GM12872 (cell line): Measurements from ENCODE around the gene RPL3.
A peak's percentile ranks its signal among the peaks of the same experiment; 100 is the strongest.

Experiments used
- TF ChIP-seq, protein P1 (sequence below): IDR thresholded peaks from 3 replicates; pipeline ENCODE4 v1.5.1; 2011; ENCODE audit warnings: low read depth, mild to moderate bottlenecking, low read length, moderate library complexity; ENCODE audit not compliant: insufficient read depth

The RPL3 gene

DNA sequence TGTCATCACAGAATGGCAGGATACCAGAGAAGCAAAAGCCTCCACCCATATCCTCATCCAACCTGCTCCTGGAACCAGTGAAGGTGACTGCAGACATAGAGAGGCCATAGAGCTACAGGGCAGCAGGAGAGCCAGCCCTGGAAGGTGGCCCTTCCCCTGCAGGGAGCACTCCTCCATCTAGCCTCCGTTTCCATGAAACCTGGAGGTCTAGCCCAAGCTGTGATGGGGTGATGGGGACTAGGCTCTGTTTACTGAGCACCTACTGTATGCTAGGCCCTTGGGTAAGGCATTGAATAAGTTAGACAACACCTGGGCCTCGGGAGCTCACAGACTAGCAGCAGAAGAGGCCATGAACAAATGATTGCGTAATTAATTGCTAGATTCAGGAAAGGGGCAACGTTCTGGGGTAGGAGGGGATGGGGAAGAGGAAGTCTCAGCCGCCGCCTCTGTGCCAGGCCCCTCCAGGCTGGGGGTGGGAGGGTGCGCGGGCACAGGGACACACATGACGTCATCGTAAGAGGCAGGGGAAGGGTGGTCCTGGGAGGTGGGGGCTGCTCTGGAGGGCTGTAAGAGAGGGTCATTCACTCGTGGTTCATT is 29.6 kb upstream of the RPL3 start:
- TF ChIP-seq, protein P1, sequence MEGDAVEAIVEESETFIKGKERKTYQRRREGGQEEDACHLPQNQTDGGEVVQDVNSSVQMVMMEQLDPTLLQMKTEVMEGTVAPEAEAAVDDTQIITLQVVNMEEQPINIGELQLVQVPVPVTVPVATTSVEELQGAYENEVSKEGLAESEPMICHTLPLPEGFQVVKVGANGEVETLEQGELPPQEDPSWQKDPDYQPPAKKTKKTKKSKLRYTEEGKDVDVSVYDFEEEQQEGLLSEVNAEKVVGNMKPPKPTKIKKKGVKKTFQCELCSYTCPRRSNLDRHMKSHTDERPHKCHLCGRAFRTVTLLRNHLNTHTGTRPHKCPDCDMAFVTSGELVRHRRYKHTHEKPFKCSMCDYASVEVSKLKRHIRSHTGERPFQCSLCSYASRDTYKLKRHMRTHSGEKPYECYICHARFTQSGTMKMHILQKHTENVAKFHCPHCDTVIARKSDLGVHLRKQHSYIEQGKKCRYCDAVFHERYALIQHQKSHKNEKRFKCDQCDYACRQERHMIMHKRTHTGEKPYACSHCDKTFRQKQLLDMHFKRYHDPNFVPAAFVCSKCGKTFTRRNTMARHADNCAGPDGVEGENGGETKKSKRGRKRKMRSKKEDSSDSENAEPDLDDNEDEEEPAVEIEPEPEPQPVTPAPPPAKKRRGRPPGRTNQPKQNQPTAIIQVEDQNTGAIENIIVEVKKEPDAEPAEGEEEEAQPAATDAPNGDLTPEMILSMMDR, result no peak

DNA sequence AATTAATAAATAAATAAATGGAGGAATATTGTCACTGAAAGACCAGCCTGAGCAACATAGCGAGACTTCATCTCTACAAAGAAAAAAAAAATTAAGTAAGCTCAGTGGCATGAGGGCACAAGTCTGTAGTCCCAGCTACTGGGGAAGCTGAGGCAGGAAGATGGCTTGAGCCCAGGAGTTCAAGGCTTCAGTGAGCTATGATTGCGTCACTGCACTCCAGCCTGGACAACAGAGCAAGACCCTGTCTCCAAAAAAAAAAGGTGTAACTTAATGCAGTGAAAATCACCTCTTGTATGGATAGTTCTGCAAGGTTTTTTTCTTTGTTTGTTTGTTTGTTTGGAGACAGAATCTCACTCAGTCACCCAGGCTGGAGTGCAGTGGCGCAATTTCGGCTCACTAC is 25.8 kb upstream of the RPL3 start:
- TF ChIP-seq, protein P1, result no peak

DNA sequence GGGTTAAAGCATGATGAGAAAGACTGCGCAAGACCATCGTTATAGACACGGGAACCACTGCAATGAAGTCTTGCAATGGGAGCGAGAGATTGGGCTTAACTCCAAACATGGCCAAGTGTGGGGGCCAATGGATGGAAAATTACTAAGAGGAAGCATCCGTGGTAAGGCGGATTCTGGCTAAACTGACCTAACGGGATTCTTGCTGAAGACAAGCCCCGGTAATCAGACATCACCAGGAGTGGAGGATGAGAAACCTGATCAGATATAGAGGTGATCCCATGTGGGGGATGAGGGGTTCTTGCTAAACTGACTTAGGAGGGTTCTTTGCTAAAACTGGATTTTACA is 24.6 kb upstream of the RPL3 start:
- TF ChIP-seq, protein P1, result no peak

DNA sequence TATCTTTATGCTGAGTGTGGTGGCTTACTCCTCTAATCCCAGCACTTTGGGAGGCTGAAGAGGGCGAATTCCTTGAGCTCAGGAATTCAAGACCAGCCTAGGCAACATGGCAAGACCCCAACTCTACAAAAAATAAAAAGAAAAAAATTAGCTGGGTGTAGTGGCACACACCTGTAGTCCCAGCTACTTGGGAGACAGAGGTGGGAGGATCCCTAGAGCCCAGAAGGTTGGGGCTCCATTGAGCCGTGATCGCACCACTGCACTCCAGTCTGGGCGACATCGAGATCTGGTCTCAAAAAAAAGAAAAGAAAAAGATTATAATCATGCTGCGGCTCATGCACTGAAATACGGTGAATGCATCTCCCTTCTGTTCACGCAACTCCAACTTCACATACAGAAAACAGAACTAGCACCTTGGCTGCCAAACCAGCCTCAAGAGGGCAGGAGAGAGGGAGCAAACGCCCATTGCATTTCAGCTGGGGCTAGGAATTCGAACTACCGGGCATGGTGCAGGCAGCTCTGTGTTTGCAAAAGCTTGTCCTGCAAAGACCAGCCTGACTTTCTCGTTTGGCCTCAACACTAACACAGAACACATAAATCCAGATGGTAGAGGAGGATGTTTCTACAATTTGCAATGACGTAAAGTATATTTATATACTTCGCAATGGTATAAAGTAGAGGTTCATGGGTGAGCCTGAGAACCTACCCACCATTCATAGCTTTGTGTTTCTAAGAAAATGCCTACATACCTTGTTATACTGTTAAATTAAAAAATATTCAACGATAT is 24.0 kb upstream of the RPL3 start:
- TF ChIP-seq, protein P1, result peak; percentile 91

DNA sequence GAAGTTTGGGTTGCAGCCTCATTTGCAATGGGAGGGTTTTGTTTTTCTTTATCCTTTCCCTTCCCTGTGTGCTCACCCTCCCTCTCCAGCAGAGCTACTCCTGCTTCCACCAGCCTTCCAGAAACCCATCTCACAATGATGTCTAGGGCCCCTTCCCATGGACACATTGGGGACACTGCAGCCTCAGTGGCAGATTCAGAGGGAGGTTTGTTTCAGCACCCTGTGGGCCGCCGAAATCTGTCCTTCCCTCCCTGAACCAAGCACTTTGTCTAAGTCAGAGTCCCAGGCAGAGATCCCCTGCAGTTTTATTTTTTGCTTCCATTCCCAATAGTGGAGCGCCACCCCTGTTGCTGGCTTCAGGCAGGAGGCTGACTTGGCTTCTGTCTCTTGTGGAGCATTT is 21.8 kb upstream of the RPL3 start:
- TF ChIP-seq, protein P1, result no peak

DNA sequence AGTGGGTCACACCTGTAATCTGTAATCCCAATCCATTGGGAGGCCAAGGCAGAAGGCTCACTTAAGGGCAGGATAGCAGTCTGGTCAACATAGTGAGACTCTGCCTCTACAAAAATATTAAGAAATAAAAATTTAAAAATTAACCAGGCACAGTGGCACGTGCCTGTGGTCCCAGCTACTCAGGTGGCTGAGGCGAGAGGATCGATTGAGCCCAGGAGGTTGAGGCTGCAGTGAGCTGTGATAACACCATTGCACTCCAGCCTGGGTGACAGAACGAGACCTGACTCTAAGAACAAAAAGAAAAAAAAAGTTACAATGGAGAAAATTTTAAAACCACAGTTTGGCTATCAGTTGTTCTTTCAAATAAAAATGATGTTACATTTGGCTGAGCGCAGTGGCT is 17.0 kb upstream of the RPL3 start:
- TF ChIP-seq, protein P1, result no peak

DNA sequence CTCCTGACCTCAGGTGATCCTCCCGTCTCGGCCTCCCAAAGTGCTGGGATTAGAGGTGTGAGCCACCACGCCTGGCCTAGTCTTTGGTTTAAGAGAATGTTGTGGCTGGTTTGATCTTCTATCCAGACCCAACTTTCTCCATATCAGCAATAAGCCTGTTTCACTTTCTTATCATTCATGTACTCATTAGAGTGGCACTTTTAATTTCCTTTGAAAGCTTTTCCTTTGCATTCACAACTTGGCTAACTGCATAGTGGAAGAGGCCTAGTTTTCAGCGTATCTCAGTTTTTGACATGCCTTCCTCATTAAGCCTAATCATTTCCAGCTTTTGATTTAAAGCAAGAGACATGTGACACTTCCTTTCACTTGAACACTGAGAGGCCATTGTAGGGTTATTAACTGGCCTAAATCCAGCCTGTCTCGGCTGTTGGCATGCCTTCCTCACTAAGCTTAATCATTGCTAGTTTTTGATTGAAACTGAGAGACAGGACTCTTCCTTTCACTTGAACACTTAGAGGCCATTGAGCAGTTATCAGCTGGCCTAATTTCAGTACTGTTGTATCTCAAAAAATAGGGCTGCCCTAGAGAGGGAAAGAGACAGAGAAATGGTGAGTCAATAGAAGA is 13.1 kb upstream of the RPL3 start:
- TF ChIP-seq, protein P1, result no peak
